DMS 273 treated with DMSO at 0.1 percent for 48 hours (cell line): ENCODE measurements around the gene R3HCC1L.
"Not testable (repeated sequence)": the region's sequence is repeated elsewhere in the genome, so short reads cannot be mapped to it uniquely, and the experiment has no call there.

ENCODE experiments used
- DNase-seq: peaks from one replicate; lab custom pipeline; 2025; lab: John Stamatoyannopoulos, UW

Gene R3HCC1L

GRCh38 chr10:98131619-98132018, 2.8 kb upstream of the R3HCC1L start:
- DNase-seq, result no peak

- DNase-seq, result not testable (repeated sequence)
Measured at GRCh38 chr10:98133075-98133752, 1.2 kb upstream of the R3HCC1L start.

GRCh38 chr10:98134117-98134430, 383 bp upstream of the R3HCC1L start:
- DNase-seq, result no peak

GRCh38 chr10:98135222-98135899, 904 bp downstream of the R3HCC1L start:
- DNase-seq, result no peak

GRCh38 chr10:98136775-98137174, 2.3 kb downstream of the R3HCC1L start:
- DNase-seq, result not testable (repeated sequence)

GRCh38 chr10:98138031-98138430, 3.6 kb downstream of the R3HCC1L start:
- no peak for DNase-seq

- no peak for DNase-seq
Measured at GRCh38 chr10:98139431-98139830, 5.0 kb downstream of the R3HCC1L start.

- no peak for DNase-seq
Measured at GRCh38 chr10:98141484-98142073, 7.1 kb downstream of the R3HCC1L start.

GRCh38 chr10:98144985-98145384, 10.5 kb downstream of the R3HCC1L start:
- DNase-seq, result no peak

GRCh38 chr10:98149858-98150257, 15.4 kb downstream of the R3HCC1L start:
- DNase-seq, result no peak

GRCh38 chr10:98150544-98150943, 16.1 kb downstream of the R3HCC1L start:
- DNase-seq, result no peak

GRCh38 chr10:98152778-98153177, 18.3 kb downstream of the R3HCC1L start:
- DNase-seq, result not testable (repeated sequence)

- not testable (repeated sequence) for DNase-seq
Measured at GRCh38 chr10:98153213-98153958, 18.9 kb downstream of the R3HCC1L start.

GRCh38 chr10:98154076-98154475, 19.6 kb downstream of the R3HCC1L start:
- no peak for DNase-seq

- no peak for DNase-seq
Measured at GRCh38 chr10:98158576-98158975, 24.1 kb downstream of the R3HCC1L start.

- no peak for DNase-seq
Measured at GRCh38 chr10:98163941-98164340, 29.5 kb downstream of the R3HCC1L start.

GRCh38 chr10:98167191-98167590, 32.7 kb downstream of the R3HCC1L start:
- no peak for DNase-seq

GRCh38 chr10:98168147-98168546, 33.7 kb downstream of the R3HCC1L start:
- DNase-seq, result no peak

GRCh38 chr10:98168766-98169165, 34.3 kb downstream of the R3HCC1L start:
- no peak for DNase-seq

GRCh38 chr10:98169379-98169778, 34.9 kb downstream of the R3HCC1L start:
- no peak for DNase-seq

GRCh38 chr10:98170249-98171117, 36.0 kb downstream of the R3HCC1L start:
- DNase-seq, result peak; percentile 10

GRCh38 chr10:98172073-98172472, 37.6 kb downstream of the R3HCC1L start:
- no peak for DNase-seq
